Neuronal stem cell (in vitro differentiated cells): Measurements from ENCODE around the gene CA14.

Experiments
- DNase-seq: peaks from one replicate; pipeline ENCODE4 v3.0.0-alpha.2; 2013; ENCODE audit warnings: low spot score
- H2AFZ ChIP-seq: one replicate; pipeline ENCODE4 v1.6.1; 2013; ENCODE audit warnings: mild to moderate bottlenecking, low read length, inconsistent platforms
- H2AK5ac ChIP-seq: 2 replicates; pipeline ENCODE4 v1.6.1; 2013; ENCODE audit warnings: low read depth, mild to moderate bottlenecking, inconsistent platforms, low read length, moderate library complexity, mixed read lengths
- H2BK120ac ChIP-seq: 2 replicates; pipeline ENCODE4 v1.6.1; 2013; ENCODE audit warnings: low read depth, mild to moderate bottlenecking, inconsistent platforms, low read length, moderate library complexity, mixed read lengths
- H2BK12ac ChIP-seq: one replicate; pipeline ENCODE4 v1.6.1; 2013; ENCODE audit warnings: low read length, inconsistent platforms
- H2BK15ac ChIP-seq: 2 replicates; pipeline ENCODE4 v1.6.1; 2013; ENCODE audit warnings: mild to moderate bottlenecking, low read length, inconsistent platforms, mixed read lengths
- H2BK5ac ChIP-seq: one replicate; pipeline ENCODE4 v1.6.1; 2013; ENCODE audit warnings: inconsistent platforms, mild to moderate bottlenecking, low read length, moderate library complexity
- H3K14ac ChIP-seq: one replicate; pipeline ENCODE4 v1.6.1; 2013; ENCODE audit warnings: low read length, inconsistent platforms
- H3K18ac ChIP-seq: 2 replicates; pipeline ENCODE4 v1.6.1; 2013; ENCODE audit warnings: low read length, inconsistent platforms
- H3K23ac ChIP-seq: 2 replicates; pipeline ENCODE4 v1.6.1; 2013; ENCODE audit warnings: low read depth, mild to moderate bottlenecking, mixed read lengths, low read length, inconsistent platforms; ENCODE audit not compliant: poor library complexity
- H3K27ac ChIP-seq: replicated peaks from 3 replicates; pipeline ENCODE4 v1.5.1; 2013; ENCODE audit warnings: low read length, inconsistent platforms
- H3K27me3 ChIP-seq, 3 experiments: 2 replicates each; pipeline ENCODE4 v1.6.1; 2013; ENCODE audit warnings: low read length in 3 of 3, mild to moderate bottlenecking in 2 of 3, inconsistent platforms in 1 of 3, low read depth in 1 of 3, mixed read lengths in 1 of 3, moderate library complexity in 1 of 3; ENCODE audit not compliant: control insufficient read depth in 3 of 3, insufficient read depth in 3 of 3
- H3K36me3 ChIP-seq, 2 donors: replicated peaks in 1 of 2; 2 replicates each; pipeline ENCODE4 v1.6.1; 2013; ENCODE audit warnings: low read length in 2 of 2; ENCODE audit not compliant: control insufficient read depth in 2 of 2, insufficient read depth in 2 of 2
- H3K4ac ChIP-seq: 2 replicates; pipeline ENCODE4 v1.6.1; 2013; ENCODE audit warnings: inconsistent platforms, mild to moderate bottlenecking, low read length, moderate library complexity
- H3K4me1 ChIP-seq, 2 donors: 1 replicate in 1 of 2; 2 replicates in 1 of 2; pipeline ENCODE4 v1.6.1; 2013; ENCODE audit warnings: low read length in 2 of 2, low read depth in 1 of 2; ENCODE audit not compliant: control insufficient read depth in 2 of 2, insufficient read depth in 1 of 2
- H3K4me2 ChIP-seq: one replicate; pipeline ENCODE4 v1.6.1; 2013; ENCODE audit warnings: mild to moderate bottlenecking, low read length, inconsistent platforms; ENCODE audit not compliant: insufficient read depth, poor library complexity, severe bottlenecking
- H3K4me3 ChIP-seq, 2 donors: 2 replicates each; pipeline ENCODE4 v1.5.1; 2013; ENCODE audit warnings: low read length in 2 of 2, mild to moderate bottlenecking in 2 of 2, inconsistent platforms in 1 of 2, moderate library complexity in 1 of 2
- H3K79me1 ChIP-seq: one replicate; pipeline ENCODE4 v1.6.1; 2013; ENCODE audit warnings: low read depth, mild to moderate bottlenecking, inconsistent platforms, low read length, moderate library complexity
- H3K9ac ChIP-seq: one replicate; pipeline ENCODE4 v1.6.1; 2013; ENCODE audit warnings: mild to moderate bottlenecking, low read depth, low read length, inconsistent platforms; ENCODE audit not compliant: poor library complexity
- H3K9me3 ChIP-seq, 2 donors: replicated peaks in 1 of 2; 2 replicates each; pipeline versions ENCODE3 to v1.6.1; 2013; ENCODE audit warnings: low read length in 2 of 2, mild to moderate bottlenecking in 2 of 2, inconsistent platforms in 1 of 2, low read depth in 1 of 2, mixed read lengths in 1 of 2, moderate library complexity in 1 of 2; ENCODE audit not compliant: control insufficient read depth in 2 of 2, insufficient read depth in 1 of 2
- H4K8ac ChIP-seq: one replicate; pipeline ENCODE4 v1.6.1; 2013; ENCODE audit warnings: low read depth, mild to moderate bottlenecking, inconsistent platforms, low read length, moderate library complexity
- H4K91ac ChIP-seq: one replicate; pipeline ENCODE4 v1.6.1; 2013; ENCODE audit warnings: low read length, low read depth, mild to moderate bottlenecking, inconsistent platforms; ENCODE audit not compliant: poor library complexity
- WGBS, 2 donors: extraction: QIAGEN DNeasy Blood & Tissue Kit; methylation state at CpG; one replicate each; pipeline ENCODE4 v1.1.7; 2013; ENCODE audit warnings: missing lambda C conversion rate in 2 of 2, mixed read lengths in 1 of 2; ENCODE audit not compliant: insufficient read length in 2 of 2, insufficient replicate concordance in 1 of 2; ENCODE audit errors: extremely low coverage in 2 of 2; 5-methylcytosine and 5-hydroxymethylcytosine counted together

Gene CA14

DNA sequence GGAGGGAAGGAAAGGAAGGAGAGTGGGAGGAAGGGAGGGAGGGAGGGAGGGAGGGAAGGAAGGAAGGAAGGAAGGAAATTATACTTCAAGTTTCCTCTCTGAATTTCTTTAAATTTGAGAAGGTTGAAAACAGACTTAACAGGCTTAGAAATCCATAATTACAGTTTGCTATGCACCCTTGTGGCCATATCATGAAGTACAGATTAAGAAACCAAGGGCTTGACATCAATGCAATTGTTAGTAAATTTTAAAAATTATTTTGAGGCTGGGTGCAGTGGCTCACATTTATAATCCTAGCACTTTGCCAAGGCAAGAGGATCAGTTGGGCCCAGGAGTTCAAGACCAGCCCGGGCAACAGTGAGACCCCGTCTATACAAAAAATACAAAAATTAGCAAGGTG is 36.0 kb upstream of the CA14 start:
- no peak for DNase-seq
- Histone ChIP-seq H2BK12ac (no peak overlapping the region), H2AFZ (no peak overlapping the region), H3K9me3 (no peaks in the 10 kb centered on the region), H3K23ac (no peak overlapping the region), H2BK120ac (no peak overlapping the region), H2BK15ac (no peak overlapping the region), H3K79me1 (no peaks in the 10 kb centered on the region), H3K4ac (no peak overlapping the region), H4K91ac (no peak overlapping the region), H3K27ac (no peak overlapping the region), H3K4me1 (no peaks in the 10 kb centered on the region), H3K4me2 (no peak overlapping the region), H3K18ac (no peak overlapping the region), H3K4me3 (no peak overlapping the region), H3K14ac (no peak overlapping the region), H3K27me3 (no peaks in the 10 kb centered on the region), H2BK5ac (no peak overlapping the region), H4K8ac (no peak overlapping the region), H3K9ac (no peak overlapping the region), H2AK5ac (no peak overlapping the region), H3K36me3 (peaks cover 15 to 81% of the 10 kb centered on the region in 2 donors)
- no CpG with 5 or more reads among the region's 2 CpGs for WGBS, 2 donors

DNA sequence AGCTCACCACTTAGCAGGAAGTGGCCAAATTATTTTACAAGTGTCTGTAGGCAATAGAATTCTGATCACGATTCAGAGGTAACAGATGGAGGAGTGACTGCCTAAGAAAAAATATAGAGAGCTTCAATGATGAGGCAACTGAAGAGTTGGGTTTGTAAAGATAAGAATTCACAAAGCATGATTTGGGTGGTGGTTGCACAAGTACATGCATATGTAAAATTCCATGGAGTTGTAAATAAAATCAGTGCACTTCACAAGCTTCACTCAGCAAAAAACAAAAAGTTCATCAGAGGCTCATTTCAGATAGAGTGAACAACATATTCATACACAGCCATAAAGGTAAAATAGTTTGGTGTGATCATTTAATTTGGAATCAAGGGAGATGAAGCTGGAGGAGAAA is 32.6 kb upstream of the CA14 start:
- Histone ChIP-seq H2BK15ac (no peak overlapping the region), H3K27ac (no peak overlapping the region), H3K4me1 (no peaks in the 10 kb centered on the region), H3K79me1 (no peaks in the 10 kb centered on the region), H2BK5ac (no peak overlapping the region), H3K18ac (no peak overlapping the region), H3K23ac (no peak overlapping the region), H2AFZ (no peak overlapping the region), H3K4me2 (no peak overlapping the region), H2BK120ac (no peak overlapping the region), H4K91ac (no peak overlapping the region), H4K8ac (no peak overlapping the region), H3K27me3 (no peaks in the 10 kb centered on the region), H3K4ac (no peak overlapping the region), H3K4me3 (no peak overlapping the region), H3K9me3 (peaks cover 0 to 3% of the 10 kb centered on the region in 2 donors), H3K14ac (no peak overlapping the region), H3K36me3 (peaks cover 22 to 94% of the 10 kb centered on the region in 2 donors), H2BK12ac (no peak overlapping the region), H2AK5ac (no peak overlapping the region), H3K9ac (no peak overlapping the region)
- DNase-seq: no peak
- WGBS, 2 donors: no CpG with 5 or more reads among the region's 1 CpG

DNA sequence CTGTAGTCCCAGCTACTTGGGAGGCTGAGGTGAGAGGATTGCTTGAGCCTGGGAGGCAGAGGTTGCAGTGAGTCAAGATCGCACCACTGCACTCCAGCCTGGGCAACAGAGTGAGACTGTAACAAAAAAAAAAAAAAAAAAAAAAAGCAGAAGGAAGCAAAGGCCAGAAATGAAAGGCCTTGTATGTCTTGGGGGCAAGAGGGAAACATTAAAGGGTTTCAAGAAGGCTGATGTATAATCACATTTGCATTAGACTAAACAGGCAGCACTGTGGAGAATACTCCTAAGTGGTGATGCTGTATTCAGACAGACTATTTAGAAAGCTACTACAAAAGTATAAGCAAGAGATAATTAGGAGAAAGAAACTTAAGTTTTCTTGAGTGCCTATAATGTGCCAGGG is 32.0 kb upstream of the CA14 start:
- no peak overlapping the region for H2BK120ac ChIP-seq
- no peak overlapping the region for H2AK5ac ChIP-seq
- no peaks in the 10 kb centered on the region for H3K27me3 ChIP-seq
- H3K18ac ChIP-seq: no peak overlapping the region
- no peak overlapping the region for H3K4ac ChIP-seq
- H4K91ac ChIP-seq: no peak overlapping the region
- H3K9me3 ChIP-seq: peaks cover 0 to 3% of the 10 kb centered on the region in 2 donors
- H3K4me1 ChIP-seq: no peaks in the 10 kb centered on the region
- no peak overlapping the region for H2BK5ac ChIP-seq
- no peak overlapping the region for H4K8ac ChIP-seq
- no peak for DNase-seq
- H3K14ac ChIP-seq: no peak overlapping the region
- no peak overlapping the region for H2BK12ac ChIP-seq
- H2BK15ac ChIP-seq: no peak overlapping the region
- H3K79me1 ChIP-seq: no peaks in the 10 kb centered on the region
- no peak overlapping the region for H3K23ac ChIP-seq
- H3K4me2 ChIP-seq: no peak overlapping the region
- H3K27ac ChIP-seq: no peak overlapping the region
- no CpG with 5 or more reads among the region's 1 CpG for WGBS, 2 donors
- H2AFZ ChIP-seq: no peak overlapping the region
- no peak overlapping the region for H3K9ac ChIP-seq
- H3K4me3 ChIP-seq: no peak overlapping the region
- peaks cover 22 to 94% of the 10 kb centered on the region in 2 donors for H3K36me3 ChIP-seq

- Histone ChIP-seq H3K4me1 (no peaks in the 10 kb centered on the region), H3K23ac (no peak overlapping the region), H3K9me3 (peaks cover 0 to 3% of the 10 kb centered on the region in 2 donors), H2AK5ac (no peak overlapping the region), H3K79me1 (no peaks in the 10 kb centered on the region), H3K27me3 (no peaks in the 10 kb centered on the region), H2AFZ (no peak overlapping the region), H4K91ac (no peak overlapping the region), H3K4me2 (no peak overlapping the region), H4K8ac (no peak overlapping the region), H3K27ac (no peak overlapping the region), H2BK12ac (no peak overlapping the region), H3K14ac (no peak overlapping the region), H3K36me3 (peaks cover 24 to 97% of the 10 kb centered on the region in 2 donors), H3K4me3 (no peak overlapping the region), H2BK120ac (no peak overlapping the region), H2BK15ac (no peak overlapping the region), H2BK5ac (no peak overlapping the region), H3K4ac (no peak overlapping the region), H3K9ac (no peak overlapping the region), H3K18ac (no peak overlapping the region)
- WGBS, 2 donors: 100% methylated on average over 2 of the region's 2 CpGs; no CpG with 5 or more reads in 1 of the 2 donors
- DNase-seq: no peak
Measured at GRCh38 chr1:150226486-150226885, 31.1 kb upstream of the CA14 start.
